HepG2 (cell line): ENCODE measurements around the gene TUBB. TPM values are rescaled to one million over a fixed set of nuclear protein-coding genes. Genes with fewer than 3 reads are reported as not detected.

Source experiments
- GATA4 ChIP-seq: sonication (generic); IDR thresholded peaks from 2 replicates; pipeline ENCODE4 v1.6.1; 2016; ENCODE audit warnings: antibody characterized with exemption, low read depth, borderline replicate concordance
- MBD4 ChIP-seq: IDR thresholded peaks from 2 replicates; pipeline ENCODE4 v1.6.1; 2012; ENCODE audit warnings: low read length, inconsistent platforms, borderline replicate concordance
- NR2C2 ChIP-seq: sonication (generic); formaldehyde crosslinking; IDR thresholded peaks from 2 replicates; pipeline ENCODE4 v1.4.0; 2020; ENCODE audit warnings: missing genetic modification reagents, mild to moderate bottlenecking, moderate library complexity, borderline replicate concordance
- SMAD9 ChIP-seq: sonication (generic); formaldehyde crosslinking; IDR thresholded peaks from 2 replicates; pipeline ENCODE4 v1.5.1; 2020; ENCODE audit warnings: mild to moderate bottlenecking, missing genetic modification reagents
- ZBTB7A ChIP-seq: sonication (generic); formaldehyde crosslinking; IDR thresholded peaks from 2 replicates; pipeline ENCODE4 v1.8.0; 2022; ENCODE audit warnings: mild to moderate bottlenecking, missing genetic modification reagents
- ZBTB7B ChIP-seq: sonication (generic); formaldehyde crosslinking; IDR thresholded peaks from 2 replicates; pipeline ENCODE4 v1.4.0; 2020; ENCODE audit warnings: missing genetic modification reagents
- ZFP36L2 ChIP-seq: sonication (generic); formaldehyde crosslinking; IDR thresholded peaks from 2 replicates; pipeline ENCODE4 v1.4.0; 2020; ENCODE audit warnings: missing genetic modification reagents
- ZMYM4 ChIP-seq: sonication (generic); formaldehyde crosslinking; IDR thresholded peaks from 2 replicates; pipeline ENCODE4 v1.8.1; 2023; ENCODE audit warnings: mild to moderate bottlenecking, missing genetic modification reagents
- ZNF124 ChIP-seq: sonication (generic); formaldehyde crosslinking; IDR thresholded peaks from 2 replicates; pipeline ENCODE4 v1.4.0; 2020; ENCODE audit warnings: missing genetic modification reagents
- ZNF138 ChIP-seq: sonication (generic); formaldehyde crosslinking; IDR thresholded peaks from 2 replicates; pipeline ENCODE4 v1.5.0; 2020; ENCODE audit warnings: mild to moderate bottlenecking, low read depth, missing genetic modification reagents
- ZNF207 ChIP-seq: fragments of 450-650 bp; IDR thresholded peaks from 2 replicates; pipeline ENCODE4 v1.6.1; 2016; ENCODE audit warnings: antibody characterized with exemption, borderline replicate concordance
- ZNF501 ChIP-seq: sonication (generic); formaldehyde crosslinking; IDR thresholded peaks from 2 replicates; pipeline ENCODE4 v1.5.1; 2020; ENCODE audit warnings: mild to moderate bottlenecking, moderate library complexity, missing genetic modification reagents
- ZNF7 ChIP-seq: IDR thresholded peaks from 2 replicates; pipeline ENCODE4 v1.6.1; 2016; ENCODE audit warnings: missing biosample characterization, missing genetic modification reagents
- polyA plus RNA-seq, 8 experiments: library from polyadenylated mRNA; depleted of rRNA in 3 of 8; stranded (reverse) in 7 of 8; unstranded in 1 of 8; fragments of >200 nt; fragmentation: Illumina TruSeq in 4 of 8; extraction: Trizol in 4 of 8; gene quantifications; 2 replicates each; pipeline versions ENCODE4 v1.2.1 to v1.2.3, GENCODE V29; 2011 to 2016; ENCODE audit warnings: low read depth in 4 of 8, missing spikeins in 1 of 8, mixed read lengths in 1 of 8; ENCODE audit not compliant: insufficient read depth in 1 of 8
- total RNA-seq, 5 experiments: library from RNA; depleted of rRNA; stranded (reverse); fragments of >200 nt; fragmentation: Illumina TruSeq; extraction: Trizol; gene quantifications; 2 replicates each; pipeline ENCODE4 v1.2.3, GENCODE V29; 2016; ENCODE audit warnings: low read depth in 1 of 5
- TF ChIP-seq, protein P1 (sequence below): sonication (generic); formaldehyde crosslinking; IDR thresholded peaks from 2 replicates; pipeline ENCODE4 v1.5.1; 2020; ENCODE audit warnings: mild to moderate bottlenecking, missing genetic modification reagents, moderate library complexity
- TF ChIP-seq, protein P2 (sequence below): sonication (generic); formaldehyde crosslinking; IDR thresholded peaks from 2 replicates; pipeline ENCODE4 v1.5.1; 2020; ENCODE audit warnings: missing genetic modification reagents, mild to moderate bottlenecking, borderline replicate concordance
- TF ChIP-seq, protein P3 (sequence below): sonication (generic); formaldehyde crosslinking; IDR thresholded peaks from 2 replicates; pipeline ENCODE4 v1.9.0; 2022; ENCODE audit warnings: missing genetic modification reagents, mild to moderate bottlenecking, borderline replicate concordance
- TF ChIP-seq, protein P4 (sequence below): sonication (generic); formaldehyde crosslinking; IDR thresholded peaks from 2 replicates; pipeline ENCODE4 v1.4.0; 2020; ENCODE audit warnings: missing genetic modification reagents
- TF ChIP-seq, protein P5 (sequence below): sonication (generic); formaldehyde crosslinking; IDR thresholded peaks from 2 replicates; pipeline ENCODE4 v1.5.0; 2020; ENCODE audit warnings: mild to moderate bottlenecking, missing genetic modification reagents, borderline replicate concordance

The TUBB gene
- total and polyA plus RNA-seq, 2 of the 13 experiments (the other 11 are each of a cell fraction or from before 2014, with no cell fraction given) = 911 to 1,163 TPM

DNA sequence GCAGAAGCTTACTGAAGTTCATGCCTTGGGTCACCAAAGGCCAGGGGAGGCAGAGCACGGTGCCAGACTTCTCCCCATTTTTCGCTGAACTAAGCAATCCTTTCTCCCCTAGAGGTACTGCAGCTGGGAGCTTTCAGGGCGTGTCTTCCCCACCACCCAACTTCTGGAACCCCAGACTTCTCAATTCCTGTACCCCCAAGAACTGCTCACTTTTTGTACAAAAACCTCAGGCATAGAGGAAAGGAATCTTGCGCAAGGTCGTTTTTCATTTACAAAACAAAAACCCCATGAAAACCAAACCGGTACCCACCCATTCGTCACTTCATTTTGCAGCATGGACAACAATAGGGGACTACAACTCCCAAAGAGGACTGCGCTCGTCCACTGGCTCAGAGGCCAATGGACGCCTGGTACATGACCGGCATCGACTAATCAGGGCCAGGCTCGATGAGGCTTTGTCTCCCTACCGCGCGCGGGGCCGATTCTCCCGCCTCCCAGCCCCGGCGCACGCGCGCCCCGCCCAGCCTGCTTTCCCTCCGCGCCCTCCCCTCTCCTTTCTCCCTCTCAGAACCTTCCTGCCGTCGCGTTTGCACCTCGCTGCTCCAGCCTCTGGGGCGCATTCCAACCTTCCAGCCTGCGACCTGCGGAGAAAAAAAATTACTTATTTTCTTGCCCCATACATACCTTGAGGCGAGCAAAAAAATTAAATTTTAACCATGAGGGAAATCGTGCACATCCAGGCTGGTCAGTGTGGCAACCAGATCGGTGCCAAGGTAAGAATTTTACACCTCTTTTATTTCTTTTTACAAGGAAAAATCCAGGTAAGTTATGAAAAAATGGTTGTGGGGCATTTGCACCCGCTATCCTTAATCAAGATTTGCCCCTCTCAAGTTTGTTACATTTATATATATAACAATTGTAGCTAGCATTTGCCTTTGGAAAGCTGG lies at the start of gene TUBB (continued):
- no peak for TF ChIP-seq ZNF124
- peak; percentile 70 for TF ChIP-seq ZMYM4
- TF ChIP-seq NR2C2 (CRISPR knock-in tag) = 0 out of 2 replicates have a peak, but pooled peaks have one; percentile 16
- TF ChIP-seq ZFP36L2 (CRISPR knock-in tag) = no peak
- TF ChIP-seq ZNF207 = no peak
- TF ChIP-seq, protein P1, sequence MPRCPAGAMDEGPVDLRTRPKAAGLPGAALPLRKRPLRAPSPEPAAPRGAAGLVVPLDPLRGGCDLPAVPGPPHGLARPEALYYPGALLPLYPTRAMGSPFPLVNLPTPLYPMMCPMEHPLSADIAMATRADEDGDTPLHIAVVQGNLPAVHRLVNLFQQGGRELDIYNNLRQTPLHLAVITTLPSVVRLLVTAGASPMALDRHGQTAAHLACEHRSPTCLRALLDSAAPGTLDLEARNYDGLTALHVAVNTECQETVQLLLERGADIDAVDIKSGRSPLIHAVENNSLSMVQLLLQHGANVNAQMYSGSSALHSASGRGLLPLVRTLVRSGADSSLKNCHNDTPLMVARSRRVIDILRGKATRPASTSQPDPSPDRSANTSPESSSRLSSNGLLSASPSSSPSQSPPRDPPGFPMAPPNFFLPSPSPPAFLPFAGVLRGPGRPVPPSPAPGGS (CRISPR knock-in tag) = no peak; the same call in none of the 2 replicates
- TF ChIP-seq, protein P2, sequence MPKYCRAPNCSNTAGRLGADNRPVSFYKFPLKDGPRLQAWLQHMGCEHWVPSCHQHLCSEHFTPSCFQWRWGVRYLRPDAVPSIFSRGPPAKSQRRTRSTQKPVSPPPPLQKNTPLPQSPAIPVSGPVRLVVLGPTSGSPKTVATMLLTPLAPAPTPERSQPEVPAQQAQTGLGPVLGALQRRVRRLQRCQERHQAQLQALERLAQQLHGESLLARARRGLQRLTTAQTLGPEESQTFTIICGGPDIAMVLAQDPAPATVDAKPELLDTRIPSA (CRISPR knock-in tag) = no peak
- no peak for TF ChIP-seq ZNF7 (CRISPR knock-in tag)
- TF ChIP-seq GATA4 = peak; percentile 64; the same call in 1 of the 2 replicates
- TF ChIP-seq ZNF501 (CRISPR knock-in tag) = peak; percentile 71
- TF ChIP-seq, protein P3, sequence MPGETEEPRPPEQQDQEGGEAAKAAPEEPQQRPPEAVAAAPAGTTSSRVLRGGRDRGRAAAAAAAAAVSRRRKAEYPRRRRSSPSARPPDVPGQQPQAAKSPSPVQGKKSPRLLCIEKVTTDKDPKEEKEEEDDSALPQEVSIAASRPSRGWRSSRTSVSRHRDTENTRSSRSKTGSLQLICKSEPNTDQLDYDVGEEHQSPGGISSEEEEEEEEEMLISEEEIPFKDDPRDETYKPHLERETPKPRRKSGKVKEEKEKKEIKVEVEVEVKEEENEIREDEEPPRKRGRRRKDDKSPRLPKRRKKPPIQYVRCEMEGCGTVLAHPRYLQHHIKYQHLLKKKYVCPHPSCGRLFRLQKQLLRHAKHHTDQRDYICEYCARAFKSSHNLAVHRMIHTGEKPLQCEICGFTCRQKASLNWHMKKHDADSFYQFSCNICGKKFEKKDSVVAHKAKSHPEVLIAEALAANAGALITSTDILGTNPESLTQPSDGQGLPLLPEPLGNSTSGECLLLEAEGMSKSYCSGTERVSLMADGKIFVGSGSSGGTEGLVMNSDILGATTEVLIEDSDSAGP (CRISPR knock-in tag) = peak; percentile 77; the same call in 1 of the 2 replicates
- TF ChIP-seq, protein P4, sequence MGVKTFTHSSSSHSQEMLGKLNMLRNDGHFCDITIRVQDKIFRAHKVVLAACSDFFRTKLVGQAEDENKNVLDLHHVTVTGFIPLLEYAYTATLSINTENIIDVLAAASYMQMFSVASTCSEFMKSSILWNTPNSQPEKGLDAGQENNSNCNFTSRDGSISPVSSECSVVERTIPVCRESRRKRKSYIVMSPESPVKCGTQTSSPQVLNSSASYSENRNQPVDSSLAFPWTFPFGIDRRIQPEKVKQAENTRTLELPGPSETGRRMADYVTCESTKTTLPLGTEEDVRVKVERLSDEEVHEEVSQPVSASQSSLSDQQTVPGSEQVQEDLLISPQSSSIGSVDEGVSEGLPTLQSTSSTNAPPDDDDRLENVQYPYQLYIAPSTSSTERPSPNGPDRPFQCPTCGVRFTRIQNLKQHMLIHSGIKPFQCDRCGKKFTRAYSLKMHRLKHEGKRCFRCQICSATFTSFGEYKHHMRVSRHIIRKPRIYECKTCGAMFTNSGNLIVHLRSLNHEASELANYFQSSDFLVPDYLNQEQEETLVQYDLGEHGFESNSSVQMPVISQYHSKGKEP (CRISPR knock-in tag) = no peak
- 0 out of 2 replicates have a peak, but pooled peaks have one; percentile 56 for TF ChIP-seq ZNF138 (CRISPR knock-in tag)
- 0 out of 2 replicates have a peak, but pooled peaks have one; percentile 11 for TF ChIP-seq ZBTB7B (CRISPR knock-in tag)
- TF ChIP-seq ZBTB7A (CRISPR knock-in tag) = no peak
- TF ChIP-seq SMAD9 (CRISPR knock-in tag) = no peak
- no peak for TF ChIP-seq MBD4
- TF ChIP-seq, protein P5, sequence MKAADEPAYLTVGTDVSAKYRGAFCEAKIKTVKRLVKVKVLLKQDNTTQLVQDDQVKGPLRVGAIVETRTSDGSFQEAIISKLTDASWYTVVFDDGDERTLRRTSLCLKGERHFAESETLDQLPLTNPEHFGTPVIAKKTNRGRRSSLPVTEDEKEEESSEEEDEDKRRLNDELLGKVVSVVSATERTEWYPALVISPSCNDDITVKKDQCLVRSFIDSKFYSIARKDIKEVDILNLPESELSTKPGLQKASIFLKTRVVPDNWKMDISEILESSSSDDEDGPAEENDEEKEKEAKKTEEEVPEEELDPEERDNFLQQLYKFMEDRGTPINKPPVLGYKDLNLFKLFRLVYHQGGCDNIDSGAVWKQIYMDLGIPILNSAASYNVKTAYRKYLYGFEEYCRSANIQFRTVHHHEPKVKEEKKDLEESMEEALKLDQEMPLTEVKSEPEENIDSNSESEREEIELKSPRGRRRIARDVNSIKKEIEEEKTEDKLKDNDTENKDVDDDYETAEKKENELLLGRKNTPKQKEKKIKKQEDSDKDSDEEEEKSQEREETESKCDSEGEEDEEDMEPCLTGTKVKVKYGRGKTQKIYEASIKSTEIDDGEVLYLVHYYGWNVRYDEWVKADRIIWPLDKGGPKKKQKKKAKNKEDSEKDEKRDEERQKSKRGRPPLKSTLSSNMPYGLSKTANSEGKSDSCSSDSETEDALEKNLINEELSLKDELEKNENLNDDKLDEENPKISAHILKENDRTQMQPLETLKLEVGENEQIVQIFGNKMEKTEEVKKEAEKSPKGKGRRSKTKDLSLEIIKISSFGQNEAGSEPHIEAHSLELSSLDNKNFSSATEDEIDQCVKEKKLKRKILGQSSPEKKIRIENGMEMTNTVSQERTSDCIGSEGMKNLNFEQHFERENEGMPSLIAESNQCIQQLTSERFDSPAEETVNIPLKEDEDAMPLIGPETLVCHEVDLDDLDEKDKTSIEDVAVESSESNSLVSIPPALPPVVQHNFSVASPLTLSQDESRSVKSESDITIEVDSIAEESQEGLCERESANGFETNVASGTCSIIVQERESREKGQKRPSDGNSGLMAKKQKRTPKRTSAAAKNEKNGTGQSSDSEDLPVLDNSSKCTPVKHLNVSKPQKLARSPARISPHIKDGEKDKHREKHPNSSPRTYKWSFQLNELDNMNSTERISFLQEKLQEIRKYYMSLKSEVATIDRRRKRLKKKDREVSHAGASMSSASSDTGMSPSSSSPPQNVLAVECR (CRISPR knock-in tag) = peak; percentile 71; the same call in 1 of the 2 replicates
